A673 (cell line): ENCODE results near the gene COX15. TPM values are rescaled to one million over a fixed set of nuclear protein-coding genes. Genes with fewer than 3 reads are reported as not detected.
"Not testable (repeated sequence)": the region's sequence is repeated elsewhere in the genome, so short reads cannot be mapped to it uniquely, and the experiment has no call there.

Experiments
- BruUV-seq: library from RNA; stranded (reverse); fragments of 400-500 nt; replicated peaks from 2 replicates; lab custom pipeline; 2021; lab: Mats Ljungman, UMichigan
- CTCF ChIA-PET: fragments of 300-600 bp; sonication (Branson Sonifier 250); formaldehyde crosslinking; loops from one replicate; lab custom pipeline; 2022; ENCODE audit warnings: antibody characterized with exemption; lab: Charles Lee
- POLR2A ChIA-PET: fragments of 300-600 bp; sonication (Branson Sonifier 250); formaldehyde crosslinking; loops from one replicate; lab custom pipeline; 2022; ENCODE audit warnings: antibody characterized with exemption; ENCODE audit not compliant: low non-redundant PET; lab: Charles Lee
- DNase-seq: peaks from one replicate; pipeline ENCODE4 v3.0.0-alpha.2; 2015; ENCODE audit warnings: low spot score
- H3K27ac ChIP-seq: fragments of 200-600 bp; sonication (generic); 2 replicates; pipeline ENCODE4 v1.5.1; 2016; ENCODE audit warnings: mixed run types, low read depth, mild to moderate bottlenecking, mixed read lengths, antibody characterized with exemption, low read length; ENCODE audit not compliant: poor library complexity, severe bottlenecking
- H3K27me3 ChIP-seq: fragments of 200-600 bp; sonication (generic); replicated peaks from 2 replicates; pipeline ENCODE4 v1.6.1; 2017; ENCODE audit warnings: mixed run types, low read depth, mild to moderate bottlenecking, mixed read lengths, antibody characterized with exemption, low read length; ENCODE audit not compliant: insufficient read depth, poor library complexity
- H3K36me3 ChIP-seq: fragments of 200-600 bp; sonication (generic); 2 replicates; pipeline ENCODE4 v1.6.1; 2016; ENCODE audit warnings: mixed run types, mild to moderate bottlenecking, mixed read lengths, antibody characterized with exemption, low read length; ENCODE audit not compliant: insufficient read depth, poor library complexity, severe bottlenecking
- H3K4me1 ChIP-seq: fragments of 200-600 bp; sonication (generic); 2 replicates; pipeline ENCODE4 v1.6.1; 2017; ENCODE audit warnings: mixed run types, mild to moderate bottlenecking, mixed read lengths, antibody characterized with exemption, low read length; ENCODE audit not compliant: insufficient read depth, poor library complexity, severe bottlenecking
- H3K4me3 ChIP-seq: fragments of 200-600 bp; sonication (generic); 2 replicates; pipeline ENCODE4 v1.5.1; 2016; ENCODE audit warnings: low read depth, mixed run types, mild to moderate bottlenecking, mixed read lengths, low read length; ENCODE audit not compliant: poor library complexity, severe bottlenecking
- H3K9me3 ChIP-seq: fragments of 200-600 bp; sonication (generic); 2 replicates; pipeline ENCODE4 v1.6.1; 2016; ENCODE audit warnings: mixed run types, low read depth, mild to moderate bottlenecking, mixed read lengths, antibody characterized with exemption, low read length; ENCODE audit not compliant: poor library complexity, severe bottlenecking
- CTCF ChIP-seq: fragments of 300-800, 200-600 bp; sonication (generic); conservative IDR thresholded peaks from 2 replicates; pipeline ENCODE4 v1.5.1; 2017; ENCODE audit warnings: low read depth, mild to moderate bottlenecking, antibody characterized with exemption, low read length, moderate library complexity, mixed read lengths
- EZH2 ChIP-seq: fragments of 200-600 bp; sonication (generic); IDR thresholded peaks from 2 replicates; pipeline ENCODE4 v1.6.1; 2017; ENCODE audit warnings: borderline replicate concordance, low read depth, mild to moderate bottlenecking, mixed read lengths, antibody characterized with exemption, low read length; ENCODE audit not compliant: poor library complexity, severe bottlenecking
- intact Hi-C: fragments of 100-400 bp; cut with micrococcal nuclease; formaldehyde crosslinking; loops from one replicate; pipeline ENCODE4 v1.10.0; 2022; ENCODE audit not compliant: unreplicated experiment
- total RNA-seq: library from RNA; stranded (reverse); gene quantifications from 2 replicates; pipeline ENCODE4 v1.2.3, GENCODE V29; 2021

Gene COX15
- total RNA-seq, 1 experiment from 2014 or later: 46.1 TPM

- ChIA-PET POLR2A (no interaction called here), CTCF (no interaction called here)
- no TSS peak for BruUV-seq
- no peaks in the 10 kb centered on the region for H3K27me3 ChIP-seq
- no peak overlapping the region for H3K4me3 ChIP-seq
- intact Hi-C loops: no loop called here
- DNase-seq: no peak
- no peak overlapping the region for H3K27ac ChIP-seq
- TF ChIP-seq CTCF (no peak), EZH2 (no peak)
- H3K36me3 ChIP-seq: peaks cover 67% of the 10 kb centered on the region
- H3K9me3 ChIP-seq: no peaks in the 10 kb centered on the region
- no peaks in the 10 kb centered on the region for H3K4me1 ChIP-seq
Observed at GRCh38 chr10:99750641-99751040, 18.7 kb upstream of the COX15 start.

- Histone ChIP-seq H3K4me1 (no peaks in the 10 kb centered on the region), H3K9me3 (no peaks in the 10 kb centered on the region), H3K36me3 (peaks cover 73% of the 10 kb centered on the region), H3K4me3 (no peak overlapping the region), H3K27me3 (no peaks in the 10 kb centered on the region), H3K27ac (no peak overlapping the region)
- POLR2A ChIA-PET: no interaction called here
- DNase-seq: no peak
- TF ChIP-seq EZH2: no peak
- TF ChIP-seq CTCF: no peak
- intact Hi-C loops: no loop called here
- CTCF ChIA-PET: no interaction called here
- BruUV-seq: no TSS peak
Observed at GRCh38 chr10:99748823-99749451, 17.0 kb upstream of the COX15 start.

- BruUV-seq, H3K27ac ChIP-seq, H3K4me1 ChIP-seq, H3K9me3 ChIP-seq, H3K27me3 ChIP-seq, POLR2A ChIA-PET, intact Hi-C loops, DNase-seq, H3K4me3 ChIP-seq, CTCF ChIA-PET: not testable (repeated sequence)
- H3K36me3 ChIP-seq: peaks cover 86% of the 10 kb centered on the region
Observed at GRCh38 chr10:99746166-99746565, 14.2 kb upstream of the COX15 start.

GRCh38 chr10:99743841-99744240 lies 11.9 kb upstream of the COX15 start:
- intact Hi-C loops: no loop called here
- ChIA-PET CTCF (no interaction called here), POLR2A (no interaction called here)
- Histone ChIP-seq H3K9me3 (peaks cover 17% of the 10 kb centered on the region), H3K27me3 (no peaks in the 10 kb centered on the region), H3K27ac (no peak overlapping the region), H3K36me3 (peaks cover 90% of the 10 kb centered on the region), H3K4me1 (no peaks in the 10 kb centered on the region), H3K4me3 (no peak overlapping the region)
- no peak for DNase-seq
- TF ChIP-seq CTCF (no peak), EZH2 (no peak)
- BruUV-seq: no TSS peak
